GM23248 (cell line): Measurements from ENCODE around the gene FRMD3.

Experiments
- EZH2 ChIP-seq: fragments of 200-600 bp; sonication (generic); IDR thresholded peaks from 2 replicates; pipeline ENCODE4 v1.6.1; 2018; ENCODE audit warnings: antibody characterized with exemption, mild to moderate bottlenecking; ENCODE audit not compliant: insufficient read depth, poor library complexity, severe bottlenecking
- EZH2phosphoT487 ChIP-seq: fragments of 200-600 bp; sonication (generic); IDR thresholded peaks from 2 replicates; pipeline ENCODE4 v1.6.1; 2018; ENCODE audit warnings: antibody characterized with exemption, moderate library complexity, mild to moderate bottlenecking, low read depth; ENCODE audit not compliant: insufficient read depth

DNA sequence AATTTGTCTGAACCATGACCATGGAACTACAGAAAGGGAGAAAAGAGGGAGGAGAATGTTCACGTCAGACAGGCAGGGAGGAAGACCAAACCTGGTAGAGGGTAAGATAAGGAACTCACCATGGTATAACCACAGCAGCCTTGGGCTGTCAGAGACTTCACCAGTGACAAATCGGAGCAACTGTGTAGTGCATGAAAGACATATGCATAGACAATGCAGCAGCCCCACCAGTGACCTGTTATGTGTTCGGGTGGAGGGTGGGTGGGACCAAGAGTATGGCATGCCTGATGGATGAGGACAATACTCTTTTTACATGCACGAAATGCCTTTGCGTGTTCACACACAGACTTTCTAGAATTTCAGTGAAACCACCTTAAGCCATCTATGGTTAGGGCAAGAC is 253.5 kb downstream of the FRMD3 start:
- TF ChIP-seq EZH2phosphoT487 (no peak), EZH2 (no peak)
